A549 (cell line): ENCODE data around the gene FBN2. TPM values are rescaled to one million over a fixed set of nuclear protein-coding genes. Genes with fewer than 3 reads are reported as not detected.

Experiments
- ATAC-seq, 2 experiments: fragments of 200-7000 bp in 1 of 2; fragments of >200 bp in 1 of 2; cut with Nextera tagmentation in 1 of 2; cut with Tn5 transposase in 1 of 2; 3 replicates each; pipeline versions ENCODE4 v1.8.0 to v1.9.1; 2018 to 2020; ENCODE audit warnings: mild to moderate bottlenecking in 1 of 2, moderate library complexity in 1 of 2
- CTCF ChIA-PET: fragments of 300-600 bp; sonication (Branson Sonifier 250); formaldehyde crosslinking; extraction: SDS; loops from one replicate; lab custom pipeline; 2021; ENCODE audit warnings: antibody characterized with exemption, inconsistent platforms; lab: Yijun Ruan, JAX
- POLR2A ChIA-PET: fragments of 350-600 bp; formaldehyde crosslinking; extraction: SDS; loops from one replicate; lab custom pipeline; 2021; ENCODE audit warnings: antibody characterized with exemption, inconsistent platforms; lab: Yijun Ruan, JAX
- DNase-seq, 2 experiments: peaks; one replicate each; pipeline versions ENCODE4 v3.0.0 to v3.0.0-alpha.2; 2011 to 2016; ENCODE audit warnings: low read depth in 1 of 2, low spot score in 1 of 2
- FAIRE-seq: peaks from 2 replicates; lab custom pipeline; 2011; peaks lifted over from hg19 to GRCh38; lab: Jason Lieb, UNC
- H3K27ac ChIP-seq, 2 experiments: fragments of >200 bp; sonication (Bioruptor Twin); formaldehyde crosslinking; 3 replicates each; pipeline ENCODE4 v1.5.1; 2016 to 2017
- H3K4me1 ChIP-seq: fragments of >200 bp; sonication (Bioruptor Twin); formaldehyde crosslinking; 3 replicates; pipeline ENCODE4 v1.6.1; 2016
- H3K4me2 ChIP-seq: fragments of >200 bp; sonication (Bioruptor Twin); formaldehyde crosslinking; 3 replicates; pipeline ENCODE4 v1.6.1; 2016
- H3K4me3 ChIP-seq: fragments of >200 bp; sonication (Bioruptor Twin); formaldehyde crosslinking; 3 replicates; pipeline ENCODE4 v1.5.1; 2016
- H3K9me3 ChIP-seq: fragments of >200 bp; sonication (Bioruptor Twin); formaldehyde crosslinking; 3 replicates; pipeline ENCODE4 v1.6.1; 2016
- CHD4 ChIP-seq: fragments of 200-600 bp; sonication (generic); IDR thresholded peaks from 2 replicates; pipeline ENCODE4 v1.6.1; 2016; ENCODE audit warnings: antibody characterized with exemption, mild to moderate bottlenecking, borderline replicate concordance
- EHMT2 ChIP-seq: fragments of 200-600 bp; sonication (generic); IDR thresholded peaks from 2 replicates; pipeline ENCODE4 v1.6.1; 2016; ENCODE audit warnings: antibody characterized with exemption, low read depth, mild to moderate bottlenecking, moderate library complexity
- EP300 ChIP-seq, 2 experiments: fragments of >200 bp; sonication (Bioruptor Twin); formaldehyde crosslinking; IDR thresholded peaks; 2 replicates in 1 of 2; 3 replicates in 1 of 2; pipeline ENCODE4 v1.6.1; 2016 to 2017
- FOXS1 ChIP-seq: fragments of 250-450 bp; sonication (Bioruptor Pico); IDR thresholded peaks from 2 replicates; pipeline ENCODE4 v1.5.0; 2020; ENCODE audit warnings: mild to moderate bottlenecking, moderate library complexity
- GATA3 ChIP-seq: IDR thresholded peaks from 2 replicates; pipeline ENCODE4 v1.6.1; 2012; ENCODE audit warnings: borderline replicate concordance
- HDAC2 ChIP-seq: fragments of 200-600 bp; sonication (generic); IDR thresholded peaks from 2 replicates; pipeline ENCODE4 v1.6.1; 2016
- HOXA7 ChIP-seq: fragments of 250-450 bp; sonication (Bioruptor Pico); IDR thresholded peaks from 2 replicates; pipeline ENCODE4 v1.5.0; 2020; ENCODE audit warnings: mild to moderate bottlenecking, moderate library complexity
- MAFK ChIP-seq: fragments of 450-650 bp; IDR thresholded peaks from 2 replicates; pipeline ENCODE4 v1.6.1; 2014; ENCODE audit not compliant: partially characterized antibody
- MYC ChIP-seq: IDR thresholded peaks from 2 replicates; pipeline ENCODE4 v1.6.1; 2012; ENCODE audit warnings: mild to moderate bottlenecking, inconsistent platforms, low read length, improper control_type of control experiment, borderline replicate concordance
- NFE2L2 ChIP-seq: fragments of 150-350 bp; conservative IDR thresholded peaks from 2 replicates; pipeline ENCODE4 v1.6.1; 2014; ENCODE audit warnings: low read length
- NPAS2 ChIP-seq: fragments of 250-450 bp; sonication (Bioruptor Pico); IDR thresholded peaks from 2 replicates; pipeline ENCODE4 v1.8.0; 2022; ENCODE audit warnings: mild to moderate bottlenecking, moderate library complexity, borderline replicate concordance
- POLR2A ChIP-seq: IDR thresholded peaks from 2 replicates; pipeline ENCODE4 v1.6.1; 2012; ENCODE audit warnings: mild to moderate bottlenecking, low read length
- POLR2AphosphoS2 ChIP-seq: conservative IDR thresholded peaks from 2 replicates; pipeline ENCODE4 v1.6.1; 2012; ENCODE audit warnings: low read length, improper control_type of control experiment, inconsistent platforms
- RARB ChIP-seq: fragments of 250-450 bp; sonication (Bioruptor Pico); IDR thresholded peaks from 2 replicates; pipeline ENCODE4 v1.8.0; 2021; ENCODE audit warnings: mild to moderate bottlenecking, moderate library complexity
- RCOR1 ChIP-seq: fragments of 150-350 bp; IDR thresholded peaks from 2 replicates; pipeline ENCODE4 v1.6.1; 2014; ENCODE audit warnings: antibody characterized with exemption, low read length, low read depth
- RFX5 ChIP-seq: fragments of 450-650 bp; IDR thresholded peaks from 2 replicates; pipeline ENCODE4 v1.7.1; 2014; ENCODE audit warnings: antibody characterized with exemption, mild to moderate bottlenecking, moderate library complexity
- RNF2 ChIP-seq: fragments of 200-600 bp; sonication (generic); IDR thresholded peaks from 2 replicates; pipeline ENCODE4 v1.6.1; 2016; ENCODE audit warnings: low read depth, mild to moderate bottlenecking, antibody characterized with exemption, moderate library complexity, borderline replicate concordance
- TFCP2L1 ChIP-seq: fragments of 250-450 bp; sonication (Bioruptor Pico); IDR thresholded peaks from 2 replicates; pipeline ENCODE4 v1.5.0; 2021; ENCODE audit warnings: mild to moderate bottlenecking
- TP53 ChIP-seq: fragments of 250-450 bp; sonication (Bioruptor Pico); IDR thresholded peaks from 2 replicates; pipeline ENCODE4 v1.5.0; 2021; ENCODE audit warnings: mild to moderate bottlenecking, moderate library complexity
- ZFP36 ChIP-seq: fragments of 450-650 bp; IDR thresholded peaks from 2 replicates; pipeline ENCODE4 v1.6.1; 2014; ENCODE audit warnings: borderline replicate concordance; ENCODE audit not compliant: partially characterized antibody
- ZNF302 ChIP-seq: fragments of 250-450 bp; sonication (Bioruptor Pico); IDR thresholded peaks from 2 replicates; pipeline ENCODE4 v1.9.0; 2021; ENCODE audit warnings: inconsistent platforms, mild to moderate bottlenecking, moderate library complexity
- ZSCAN20 ChIP-seq: fragments of 250-450 bp; sonication (Bioruptor Pico); IDR thresholded peaks from 2 replicates; pipeline ENCODE4 v1.8.0; 2022; ENCODE audit warnings: mild to moderate bottlenecking, moderate library complexity
- WGBS: methylation state at CpG from one replicate; pipeline ENCODE4 v1.1.6; 2017; ENCODE audit errors: missing lambda C conversion rate; 5-methylcytosine and 5-hydroxymethylcytosine counted together
- polyA plus RNA-seq, 4 experiments: library from polyadenylated mRNA; depleted of rRNA in 3 of 4; stranded (reverse); fragments of >200 nt; fragmentation: RNase III in 1 of 4; extraction: RNeasy Plus Mini Kit Qiagen cat#74134 plus additional on column Dnase treatment in 1 of 4; gene quantifications; 2 replicates in 3 of 4; 3 replicates in 1 of 4; pipeline ENCODE4 v1.2.3, GENCODE V29; 2011 to 2017
- TF ChIP-seq, protein P1 (sequence below): fragments of 250-450 bp; sonication (Bioruptor Pico); IDR thresholded peaks from 2 replicates; pipeline ENCODE4 v1.5.0; 2020; ENCODE audit warnings: low read depth, mild to moderate bottlenecking, moderate library complexity
- TF ChIP-seq, protein P2 (sequence below): fragments of >200 bp; sonication (Bioruptor Twin); formaldehyde crosslinking; IDR thresholded peaks from 3 replicates; pipeline ENCODE4 v1.5.1; 2016
- TF ChIP-seq, protein P3 (sequence below): fragments of >200 bp; sonication (Bioruptor Twin); formaldehyde crosslinking; IDR thresholded peaks from 3 replicates; pipeline ENCODE4 v1.6.1; 2016
- TF ChIP-seq, protein P4 (sequence below): fragments of 200-600 bp; sonication (generic); IDR thresholded peaks from 2 replicates; pipeline ENCODE4 v1.6.1; 2016; ENCODE audit warnings: antibody characterized with exemption, mild to moderate bottlenecking, moderate library complexity

Gene FBN2
- polyA plus RNA-seq, 2 of the 4 experiments (the other 2 are of a cell fraction) = 22.2 to 22.7 TPM

DNA sequence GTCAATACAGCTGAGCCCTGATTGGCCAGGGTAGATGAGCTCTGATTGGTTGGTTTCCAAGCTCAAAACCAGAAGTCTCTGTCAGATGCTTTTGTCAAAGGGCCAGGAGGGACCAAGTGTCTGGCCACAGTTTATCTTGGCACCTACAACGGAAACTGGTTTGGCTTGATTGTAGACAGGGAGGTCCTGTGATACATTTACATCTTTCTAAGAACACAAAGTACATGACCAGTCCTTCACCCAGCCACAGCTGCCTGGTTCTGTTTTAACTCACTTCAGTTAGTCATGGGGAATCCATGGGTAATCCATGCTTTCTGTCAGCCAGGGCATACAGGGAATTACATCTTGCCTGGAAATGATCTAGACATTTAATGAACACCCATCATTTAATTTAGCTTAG is 283.3 kb downstream of the FBN2 start:
- TF ChIP-seq, protein P1, sequence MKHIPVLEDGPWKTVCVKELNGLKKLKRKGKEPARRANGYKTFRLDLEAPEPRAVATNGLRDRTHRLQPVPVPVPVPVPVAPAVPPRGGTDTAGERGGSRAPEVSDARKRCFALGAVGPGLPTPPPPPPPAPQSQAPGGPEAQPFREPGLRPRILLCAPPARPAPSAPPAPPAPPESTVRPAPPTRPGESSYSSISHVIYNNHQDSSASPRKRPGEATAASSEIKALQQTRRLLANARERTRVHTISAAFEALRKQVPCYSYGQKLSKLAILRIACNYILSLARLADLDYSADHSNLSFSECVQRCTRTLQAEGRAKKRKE (CRISPR knock-in tag) = no peak
- TF ChIP-seq EHMT2 = no peak
- ChIA-PET CTCF (interaction anchor here (0.9 to 1.6 kb wide), 2 partner anchors 24 to 44 kb away, joined by 3 to 4 read pairs; no protein-coding TSS in a partner anchor), POLR2A (no interaction called here)
- no peaks in the 10 kb centered on the region for H3K4me1 ChIP-seq
- H3K9me3 ChIP-seq = no peaks in the 10 kb centered on the region
- DNase-seq = no peak
- ATAC-seq = no peak
- no peak for FAIRE-seq
- 44% methylated on average over 1 of the region's 1 CpG for WGBS
- H3K4me3 ChIP-seq = no peak overlapping the region
- no peak overlapping the region for H3K4me2 ChIP-seq
- no peak overlapping the region for H3K27ac ChIP-seq

DNA sequence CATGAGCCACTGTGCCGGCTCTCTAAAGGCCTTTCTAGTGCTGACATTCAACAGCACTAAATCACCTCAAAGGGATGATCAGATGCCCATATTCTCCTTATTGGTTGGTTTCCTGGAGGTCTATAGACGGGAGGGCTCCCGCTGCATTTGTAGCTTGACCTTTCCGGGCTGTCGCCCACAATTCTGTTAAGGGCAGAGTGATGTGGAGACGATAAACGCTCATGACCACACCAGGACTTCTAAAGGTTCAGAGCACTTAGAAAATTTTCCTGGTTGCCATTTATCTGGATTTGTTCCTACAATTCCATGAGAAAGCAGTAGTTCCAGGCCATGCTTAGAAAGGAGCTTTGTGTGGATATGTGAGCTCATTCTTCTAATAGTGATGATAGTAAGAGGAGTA is 284.2 kb downstream of the FBN2 start:
- POLR2A ChIA-PET = no interaction called here
- DNase-seq (no peak), ATAC-seq (no peak)
- H3K4me3 ChIP-seq = no peak overlapping the region
- CTCF ChIA-PET = interaction anchor here (0.9 to 1.6 kb wide), 2 partner anchors 25 to 43 kb away, joined by 3 to 4 read pairs; no protein-coding TSS in a partner anchor
- TF ChIP-seq ZSCAN20 = no peak
- TF ChIP-seq, protein P1 (CRISPR knock-in tag) = no peak
- TF ChIP-seq, protein P2, sequence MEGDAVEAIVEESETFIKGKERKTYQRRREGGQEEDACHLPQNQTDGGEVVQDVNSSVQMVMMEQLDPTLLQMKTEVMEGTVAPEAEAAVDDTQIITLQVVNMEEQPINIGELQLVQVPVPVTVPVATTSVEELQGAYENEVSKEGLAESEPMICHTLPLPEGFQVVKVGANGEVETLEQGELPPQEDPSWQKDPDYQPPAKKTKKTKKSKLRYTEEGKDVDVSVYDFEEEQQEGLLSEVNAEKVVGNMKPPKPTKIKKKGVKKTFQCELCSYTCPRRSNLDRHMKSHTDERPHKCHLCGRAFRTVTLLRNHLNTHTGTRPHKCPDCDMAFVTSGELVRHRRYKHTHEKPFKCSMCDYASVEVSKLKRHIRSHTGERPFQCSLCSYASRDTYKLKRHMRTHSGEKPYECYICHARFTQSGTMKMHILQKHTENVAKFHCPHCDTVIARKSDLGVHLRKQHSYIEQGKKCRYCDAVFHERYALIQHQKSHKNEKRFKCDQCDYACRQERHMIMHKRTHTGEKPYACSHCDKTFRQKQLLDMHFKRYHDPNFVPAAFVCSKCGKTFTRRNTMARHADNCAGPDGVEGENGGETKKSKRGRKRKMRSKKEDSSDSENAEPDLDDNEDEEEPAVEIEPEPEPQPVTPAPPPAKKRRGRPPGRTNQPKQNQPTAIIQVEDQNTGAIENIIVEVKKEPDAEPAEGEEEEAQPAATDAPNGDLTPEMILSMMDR = no peak
- TF ChIP-seq RNF2 = no peak
- TF ChIP-seq, protein P3, sequence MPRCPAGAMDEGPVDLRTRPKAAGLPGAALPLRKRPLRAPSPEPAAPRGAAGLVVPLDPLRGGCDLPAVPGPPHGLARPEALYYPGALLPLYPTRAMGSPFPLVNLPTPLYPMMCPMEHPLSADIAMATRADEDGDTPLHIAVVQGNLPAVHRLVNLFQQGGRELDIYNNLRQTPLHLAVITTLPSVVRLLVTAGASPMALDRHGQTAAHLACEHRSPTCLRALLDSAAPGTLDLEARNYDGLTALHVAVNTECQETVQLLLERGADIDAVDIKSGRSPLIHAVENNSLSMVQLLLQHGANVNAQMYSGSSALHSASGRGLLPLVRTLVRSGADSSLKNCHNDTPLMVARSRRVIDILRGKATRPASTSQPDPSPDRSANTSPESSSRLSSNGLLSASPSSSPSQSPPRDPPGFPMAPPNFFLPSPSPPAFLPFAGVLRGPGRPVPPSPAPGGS = no peak
- TF ChIP-seq CHD4 = no peak
- TF ChIP-seq RCOR1 = no peak
- TF ChIP-seq RARB (CRISPR knock-in tag) = no peak
- TF ChIP-seq HDAC2 = no peak
- TF ChIP-seq GATA3 = no peak
- no peak for TF ChIP-seq FOXS1 (CRISPR knock-in tag)
- TF ChIP-seq EHMT2 = no peak
- TF ChIP-seq ZNF302 = no peak
- TF ChIP-seq EP300 (IDR thresholded peaks at IDR 0.05) = no peak
- no peak for TF ChIP-seq NPAS2 (CRISPR knock-in tag)
- no peak for TF ChIP-seq TFCP2L1
- TF ChIP-seq NFE2L2 = no peak
- no peak for TF ChIP-seq RFX5
- no peak for TF ChIP-seq HOXA7 (CRISPR knock-in tag)
- TF ChIP-seq, all 56 proteins: peak for 0
- WGBS = 86% methylated on average over 7 of the region's 7 CpGs
- no peak overlapping the region for H3K27ac ChIP-seq
- no peak for FAIRE-seq
- no peaks in the 10 kb centered on the region for H3K9me3 ChIP-seq
- no peaks in the 10 kb centered on the region for H3K4me1 ChIP-seq
- no peak overlapping the region for H3K4me2 ChIP-seq

DNA sequence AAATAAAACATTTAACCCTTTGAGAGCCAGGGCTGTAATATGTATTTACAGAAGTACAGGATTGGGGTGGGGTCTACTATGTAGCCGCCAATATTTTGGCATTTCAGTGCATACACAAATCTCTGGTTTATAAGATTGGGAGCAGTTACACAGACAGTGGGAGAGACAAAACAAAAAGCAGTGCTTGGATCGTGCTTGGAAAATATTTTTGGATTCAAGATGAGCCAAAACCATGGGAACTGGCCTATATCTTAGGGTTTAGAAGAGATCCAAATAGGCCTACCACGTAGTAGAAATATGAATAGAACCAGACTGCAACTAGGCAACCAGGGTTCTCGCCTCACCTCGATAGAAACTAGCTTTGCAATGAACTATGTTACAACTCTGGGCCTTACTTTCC is 284.9 kb downstream of the FBN2 start:
- DNase-seq = no peak
- Histone ChIP-seq H3K27ac (no peak overlapping the region), H3K4me2 (no peak overlapping the region), H3K4me1 (no peaks in the 10 kb centered on the region), H3K4me3 (no peak overlapping the region), H3K9me3 (no peaks in the 10 kb centered on the region)
- ATAC-seq = no peak
- ChIA-PET POLR2A (no interaction called here), CTCF (no interaction called here)
- TF ChIP-seq POLR2AphosphoS2 (no peak), NPAS2 (CRISPR knock-in tag) (no peak), MYC (no peak), RNF2 (no peak), MAFK (no peak), ZFP36 (no peak), POLR2A (no peak), TP53 (no peak)
- TF ChIP-seq, protein P4, sequence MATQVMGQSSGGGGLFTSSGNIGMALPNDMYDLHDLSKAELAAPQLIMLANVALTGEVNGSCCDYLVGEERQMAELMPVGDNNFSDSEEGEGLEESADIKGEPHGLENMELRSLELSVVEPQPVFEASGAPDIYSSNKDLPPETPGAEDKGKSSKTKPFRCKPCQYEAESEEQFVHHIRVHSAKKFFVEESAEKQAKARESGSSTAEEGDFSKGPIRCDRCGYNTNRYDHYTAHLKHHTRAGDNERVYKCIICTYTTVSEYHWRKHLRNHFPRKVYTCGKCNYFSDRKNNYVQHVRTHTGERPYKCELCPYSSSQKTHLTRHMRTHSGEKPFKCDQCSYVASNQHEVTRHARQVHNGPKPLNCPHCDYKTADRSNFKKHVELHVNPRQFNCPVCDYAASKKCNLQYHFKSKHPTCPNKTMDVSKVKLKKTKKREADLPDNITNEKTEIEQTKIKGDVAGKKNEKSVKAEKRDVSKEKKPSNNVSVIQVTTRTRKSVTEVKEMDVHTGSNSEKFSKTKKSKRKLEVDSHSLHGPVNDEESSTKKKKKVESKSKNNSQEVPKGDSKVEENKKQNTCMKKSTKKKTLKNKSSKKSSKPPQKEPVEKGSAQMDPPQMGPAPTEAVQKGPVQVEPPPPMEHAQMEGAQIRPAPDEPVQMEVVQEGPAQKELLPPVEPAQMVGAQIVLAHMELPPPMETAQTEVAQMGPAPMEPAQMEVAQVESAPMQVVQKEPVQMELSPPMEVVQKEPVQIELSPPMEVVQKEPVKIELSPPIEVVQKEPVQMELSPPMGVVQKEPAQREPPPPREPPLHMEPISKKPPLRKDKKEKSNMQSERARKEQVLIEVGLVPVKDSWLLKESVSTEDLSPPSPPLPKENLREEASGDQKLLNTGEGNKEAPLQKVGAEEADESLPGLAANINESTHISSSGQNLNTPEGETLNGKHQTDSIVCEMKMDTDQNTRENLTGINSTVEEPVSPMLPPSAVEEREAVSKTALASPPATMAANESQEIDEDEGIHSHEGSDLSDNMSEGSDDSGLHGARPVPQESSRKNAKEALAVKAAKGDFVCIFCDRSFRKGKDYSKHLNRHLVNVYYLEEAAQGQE = no peak
- FAIRE-seq = no peak
- 73% methylated on average over 5 of the region's 5 CpGs for WGBS
